DMS 273 (cell line): Measurements from ENCODE around the gene MSLN.
"Not testable (repeated sequence)": the region's sequence is repeated elsewhere in the genome, so short reads cannot be mapped to it uniquely, and the experiment has no call there.

Source experiments
- DNase-seq: peaks from one replicate; lab custom pipeline; 2025; ENCODE audit not compliant: unreplicated experiment; lab: John Stamatoyannopoulos, UW

MSLN gene

GRCh38 chr16:772959-773358 lies 12.4 kb downstream of the MSLN start:
- no peak for DNase-seq

GRCh38 chr16:774086-775001 lies 13.8 kb downstream of the MSLN start:
- DNase-seq, result no peak

- DNase-seq, result no peak
These were observed 14.8 kb downstream of the MSLN start for GRCh38 chr16:775236-775796.

- not testable (repeated sequence) for DNase-seq
These were observed 15.8 kb downstream of the MSLN start for GRCh38 chr16:776298-776697.

- no peak for DNase-seq
These were observed 16.3 kb downstream of the MSLN start for GRCh38 chr16:776824-777223.

- no peak for DNase-seq
These were observed 17.3 kb downstream of the MSLN start for GRCh38 chr16:777826-778225.

- no peak for DNase-seq
These were observed 17.9 kb downstream of the MSLN start for GRCh38 chr16:778447-778846.

- DNase-seq, result no peak
These were observed 18.5 kb downstream of the MSLN start for GRCh38 chr16:778909-779527.

- DNase-seq, result no peak
These were observed 19.0 kb downstream of the MSLN start for GRCh38 chr16:779561-779960.

GRCh38 chr16:780296-780695 lies 19.8 kb downstream of the MSLN start:
- DNase-seq, result no peak

- no peak for DNase-seq
These were observed 20.9 kb downstream of the MSLN start for GRCh38 chr16:781346-782010.

- peak; percentile 81 for DNase-seq
These were observed 21.7 kb downstream of the MSLN start for GRCh38 chr16:782258-782657.

GRCh38 chr16:782766-783403 lies 22.4 kb downstream of the MSLN start:
- DNase-seq, result peak; percentile 69

- DNase-seq, result no peak
These were observed 23.0 kb downstream of the MSLN start for GRCh38 chr16:783404-784161.

GRCh38 chr16:784431-784830 lies 23.9 kb downstream of the MSLN start:
- DNase-seq, result no peak

- peak; percentile 84 for DNase-seq
These were observed 25.3 kb downstream of the MSLN start for GRCh38 chr16:785563-786535.

- no peak for DNase-seq
These were observed 26.9 kb downstream of the MSLN start for GRCh38 chr16:787321-787966.

- peak; percentile 75 for DNase-seq
These were observed 27.5 kb downstream of the MSLN start, which contains the start of gene RPUSD1 for GRCh38 chr16:787978-788398. Gene RPUSD1, minus strand, starts transcription at chr16:788381. Its CDS starts 644 bp downstream, at chr16:787737.
